Fibroblast of lung (primary cell): ENCODE measurements around the gene WDR53. TPM values are rescaled to one million over a fixed set of nuclear protein-coding genes. Genes with fewer than 3 reads are reported as not detected.
"Not testable (repeated sequence)": the region's sequence is repeated elsewhere in the genome, so short reads cannot be mapped to it uniquely, and the experiment has no call there.

Experiments
- DNase-seq, 2 donors: peaks; one replicate each; pipeline versions ENCODE4 v3.0.0 to v3.0.0-alpha.2; 2010; ENCODE audit warnings: low read depth in 2 of 2
- H2AFZ ChIP-seq: 2 replicates; pipeline ENCODE4 v1.5.1; 2012; ENCODE audit warnings: low read length, control low read depth, inconsistent platforms
- H3K27ac ChIP-seq: 2 replicates; pipeline ENCODE4 v1.5.1; 2011; ENCODE audit warnings: low read length, control low read depth; ENCODE audit not compliant: insufficient read depth
- H3K27me3 ChIP-seq: 2 replicates; pipeline ENCODE4 v1.5.1; 2011; ENCODE audit warnings: mild to moderate bottlenecking, low read length; ENCODE audit not compliant: control insufficient read depth, insufficient read depth
- H3K36me3 ChIP-seq: 2 replicates; pipeline ENCODE4 v1.5.1; 2011; ENCODE audit warnings: low read length; ENCODE audit not compliant: control insufficient read depth, insufficient read depth
- H3K4me1 ChIP-seq: 2 replicates; pipeline ENCODE4 v1.5.1; 2011; ENCODE audit warnings: low read length; ENCODE audit not compliant: control insufficient read depth, insufficient read depth; ENCODE audit errors: extremely low read depth
- H3K4me2 ChIP-seq: 2 replicates; pipeline ENCODE4 v1.5.1; 2011; ENCODE audit warnings: low read length, control low read depth; ENCODE audit not compliant: insufficient read depth; ENCODE audit errors: extremely low read depth
- H3K4me3 ChIP-seq, 4 experiments: fragments of 200-600 bp in 1 of 4; sonication (generic) in 1 of 4; replicated peaks in 1 of 4; 2 replicates each; pipeline ENCODE4 v1.5.1; 2011 to 2016; ENCODE audit warnings: low read length in 4 of 4, low read depth in 3 of 4, mild to moderate bottlenecking in 3 of 4, control low read depth in 2 of 4, inconsistent platforms in 1 of 4, mixed read lengths in 1 of 4; ENCODE audit not compliant: insufficient read depth in 1 of 4; ENCODE audit errors: control extremely low read depth in 1 of 4
- H3K79me2 ChIP-seq: 2 replicates; pipeline ENCODE4 v1.5.1; 2012; ENCODE audit warnings: mild to moderate bottlenecking, low read length, inconsistent platforms; ENCODE audit not compliant: control insufficient read depth, insufficient read depth
- H3K9ac ChIP-seq: 2 replicates; pipeline ENCODE4 v1.5.1; 2011; ENCODE audit warnings: mild to moderate bottlenecking, low read length, control low read depth; ENCODE audit not compliant: insufficient read depth
- H3K9me3 ChIP-seq: 2 replicates; pipeline ENCODE4 v1.5.1; 2012; ENCODE audit warnings: low read depth, low read length; ENCODE audit not compliant: control insufficient read depth, insufficient read depth
- H4K20me1 ChIP-seq: 2 replicates; pipeline ENCODE4 v1.5.1; 2011; ENCODE audit warnings: low read length; ENCODE audit not compliant: control insufficient read depth, insufficient read depth; ENCODE audit errors: extremely low read depth
- CTCF ChIP-seq, 2 donors: IDR thresholded peaks in 1 of 2; conservative IDR thresholded peaks in 1 of 2; 1 replicate in 1 of 2; 2 replicates in 1 of 2; pipeline ENCODE4 v1.5.1; 2011 to 2012; ENCODE audit warnings: low read length in 2 of 2, control low read depth in 1 of 2, inconsistent platforms in 1 of 2, low read depth in 1 of 2, mild to moderate bottlenecking in 1 of 2
- EZH2 ChIP-seq: IDR thresholded peaks from 2 replicates; pipeline ENCODE4 v1.5.1; 2012; ENCODE audit warnings: low read length, control low read depth, mild to moderate bottlenecking; ENCODE audit errors: missing control alignments
- polyA plus RNA-seq, 2 donors: library from polyadenylated mRNA; depleted of rRNA in 1 of 2; stranded (reverse) in 1 of 2; unstranded in 1 of 2; fragments of >200 nt; gene quantifications; 2 replicates each; pipeline ENCODE4 v1.2.1, GENCODE V29; 2011 to 2012; ENCODE audit warnings: missing spikeins in 1 of 2
- total RNA-seq: library from RNA; depleted of rRNA; stranded (reverse); fragments of >200 nt; gene quantifications from 2 replicates; pipeline ENCODE4 v1.2.1, GENCODE V29; 2014

The WDR53 gene
- total and polyA plus RNA-seq, 2 donors (not counting 1 experiment from before 2014, with no cell fraction given): 8.3 TPM

GRCh38 chr3:196599734-196600128 lies 31.4 kb upstream of the WDR53 start:
- no peaks in the 10 kb centered on the region for H3K9me3 ChIP-seq
- no peaks in the 10 kb centered on the region for H4K20me1 ChIP-seq
- H3K27me3 ChIP-seq: peaks cover 5% of the 10 kb centered on the region
- H3K27ac ChIP-seq: no peak overlapping the region
- H3K79me2 ChIP-seq: no peaks in the 10 kb centered on the region
- no peak for TF ChIP-seq EZH2
- TF ChIP-seq CTCF (conservative IDR thresholded peaks at IDR 0.05 in 1 of 2, IDR thresholded peaks at IDR 0.05 in 1 of 2; ENCODE audit: low read depth in 1 of 2, low read length in 2 of 2): no peak
- no peak overlapping the region for H3K4me3 ChIP-seq
- no peaks in the 10 kb centered on the region for H3K4me1 ChIP-seq
- no peaks in the 10 kb centered on the region for H3K36me3 ChIP-seq
- peak in 1 of 2 donors; percentile 6 for DNase-seq
- no peak overlapping the region for H3K9ac ChIP-seq
- no peak overlapping the region for H2AFZ ChIP-seq
- H3K4me2 ChIP-seq: no peak overlapping the region

- H3K9ac ChIP-seq, H3K4me3 ChIP-seq, H3K9me3 ChIP-seq, H3K79me2 ChIP-seq, H3K27ac ChIP-seq, H2AFZ ChIP-seq, H3K4me1 ChIP-seq, H3K36me3 ChIP-seq, H3K4me2 ChIP-seq, DNase-seq, H3K27me3 ChIP-seq, H4K20me1 ChIP-seq: not testable (repeated sequence)
These were observed 29.8 kb upstream of the WDR53 start for GRCh38 chr3:196597971-196598733.

DNA sequence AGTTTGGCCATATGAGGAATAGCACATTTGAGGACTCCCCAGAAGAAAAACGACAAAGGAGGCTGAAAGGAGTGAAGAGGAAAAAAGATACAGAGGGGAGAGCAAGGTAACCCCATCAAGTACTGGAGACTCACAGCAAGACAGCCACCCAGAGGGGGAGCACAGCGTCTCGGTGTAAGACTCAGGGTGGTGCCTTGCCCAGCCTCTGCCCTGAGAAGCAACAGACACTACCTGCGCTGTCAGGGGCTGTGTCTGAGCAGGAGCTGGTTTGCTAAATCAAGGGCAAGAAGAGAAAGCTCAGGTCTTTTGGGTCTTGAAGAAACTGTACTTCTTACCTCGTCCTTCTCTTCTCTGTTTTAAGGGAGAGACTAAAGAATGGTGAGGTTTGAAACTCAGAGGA lies 28.0 kb upstream of the WDR53 start:
- no peaks in the 10 kb centered on the region for H3K4me1 ChIP-seq
- H3K79me2 ChIP-seq: no peaks in the 10 kb centered on the region
- H3K9ac ChIP-seq: no peak overlapping the region
- no peak overlapping the region for H2AFZ ChIP-seq
- H3K36me3 ChIP-seq: no peaks in the 10 kb centered on the region
- no peak overlapping the region for H3K4me3 ChIP-seq
- H3K4me2 ChIP-seq: no peak overlapping the region
- peaks cover 5% of the 10 kb centered on the region for H3K27me3 ChIP-seq
- TF ChIP-seq EZH2: no peak
- no peak overlapping the region for H3K27ac ChIP-seq
- DNase-seq: no peak
- H3K9me3 ChIP-seq: no peaks in the 10 kb centered on the region
- H4K20me1 ChIP-seq: no peaks in the 10 kb centered on the region

DNA sequence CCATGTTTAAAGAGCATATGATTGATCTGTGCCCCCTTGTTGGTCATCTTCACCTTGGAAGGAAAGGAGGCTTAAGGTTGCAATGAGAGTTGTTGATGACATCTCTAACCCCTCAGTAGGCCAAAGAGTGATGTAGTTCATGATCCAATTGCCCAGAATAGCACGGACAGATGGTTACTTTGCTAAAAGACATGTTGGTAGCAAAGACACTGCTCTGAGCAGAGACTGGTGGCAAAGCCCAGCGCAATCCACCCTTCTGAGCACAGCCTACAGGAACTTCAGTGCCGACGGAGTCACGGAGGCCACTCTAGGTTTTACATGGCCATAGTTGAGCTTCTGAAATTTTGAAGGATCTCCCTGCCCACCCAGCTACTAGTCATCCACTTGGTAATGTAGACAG lies 21.9 kb upstream of the WDR53 start:
- no peak for DNase-seq
- no peaks in the 10 kb centered on the region for H3K79me2 ChIP-seq
- no peaks in the 10 kb centered on the region for H3K27me3 ChIP-seq

More for the DNA sequence above, 21.9 kb upstream of the WDR53 start:
- H3K4me3 ChIP-seq: no peak overlapping the region
- no peak overlapping the region for H3K27ac ChIP-seq
- H3K4me2 ChIP-seq: no peak overlapping the region
- no peak for TF ChIP-seq CTCF (conservative IDR thresholded peaks at IDR 0.05 in 1 of 2, IDR thresholded peaks at IDR 0.05 in 1 of 2; ENCODE audit: low read depth in 1 of 2, low read length in 2 of 2)
- TF ChIP-seq EZH2: no peak
- no peak overlapping the region for H2AFZ ChIP-seq
- no peaks in the 10 kb centered on the region for H3K4me1 ChIP-seq
- no peak overlapping the region for H3K9ac ChIP-seq
- H3K36me3 ChIP-seq: no peaks in the 10 kb centered on the region
- no peaks in the 10 kb centered on the region for H3K9me3 ChIP-seq
- H4K20me1 ChIP-seq: no peaks in the 10 kb centered on the region
